Stimulated activated CD8-positive, alpha-beta memory T cell treated with anti-CD3 and anti-CD28 coated beads, Interleukin-15, amount 100 ng/mL, for 1 hour (primary cell): Measurements from ENCODE around the gene FRMD3.

Source experiments
- DNase-seq: peaks from one replicate; pipeline ENCODE4 v3.0.0-alpha.2; 2020; ENCODE audit warnings: low read depth

FRMD3 gene

DNA sequence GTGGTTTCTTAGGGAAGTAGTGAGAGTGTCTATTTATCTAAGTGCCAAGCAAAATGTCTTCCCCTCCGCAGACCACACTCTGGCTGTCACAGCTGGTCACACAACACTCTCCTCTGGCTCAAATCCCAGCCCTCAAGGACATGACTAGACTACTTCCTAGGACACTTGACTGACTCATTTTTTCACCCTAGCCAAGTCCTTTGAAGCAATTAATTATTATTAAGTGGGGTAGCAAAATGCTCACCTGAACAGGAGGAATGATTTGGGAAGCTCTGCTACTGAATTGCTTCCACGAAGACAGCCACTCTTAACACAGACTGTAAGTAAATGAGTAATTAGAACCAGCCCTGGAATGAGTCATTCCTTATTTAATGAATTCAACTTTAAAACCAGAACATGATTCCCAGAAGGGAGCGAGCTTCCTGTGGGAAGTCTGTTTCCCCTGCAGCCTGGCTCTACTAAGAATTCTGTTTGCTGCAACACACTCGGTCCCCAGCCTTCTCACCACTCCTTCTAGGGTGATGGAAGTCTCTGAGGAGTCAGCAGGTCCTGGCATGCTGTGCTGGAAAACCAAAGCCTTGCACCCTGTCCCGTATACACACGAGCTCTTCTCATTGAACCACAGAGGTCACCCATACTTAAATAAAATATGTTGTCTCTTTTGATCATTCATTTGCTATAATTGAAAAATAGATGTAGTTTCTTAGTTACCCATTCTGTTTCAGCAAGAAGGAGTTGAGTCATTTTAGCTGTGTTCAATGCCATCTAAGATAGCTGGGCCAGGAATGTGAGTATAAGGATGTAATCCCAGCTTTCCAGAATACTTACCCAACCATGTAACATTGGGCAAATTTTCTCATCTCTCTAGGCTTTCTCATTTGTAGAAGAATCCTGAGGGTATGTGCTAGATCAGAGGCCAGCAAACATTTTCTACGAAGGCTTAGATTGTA is 256.6 kb downstream of the FRMD3 start:
- no peak for DNase-seq

DNA sequence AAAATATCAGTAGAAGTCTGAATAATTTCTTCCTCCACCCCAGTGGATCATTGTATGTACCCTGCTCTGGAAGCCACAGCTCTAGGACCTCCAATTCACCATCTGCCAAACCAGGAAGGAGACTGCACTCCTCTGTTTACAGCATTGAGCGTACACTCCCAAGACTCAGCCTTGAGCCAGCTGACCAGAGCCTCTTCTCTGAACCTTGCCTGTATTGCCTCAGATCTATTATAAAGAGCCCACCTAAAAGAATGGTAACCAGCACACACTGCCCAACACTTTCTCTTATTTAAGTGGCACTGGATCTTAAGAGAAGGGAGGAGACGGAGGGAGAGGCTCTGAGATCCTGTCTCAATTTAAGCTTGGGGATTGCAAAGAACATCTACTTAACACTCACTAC is 257.4 kb downstream of the FRMD3 start:
- no peak for DNase-seq

GRCh38 chr9:83280268-83280667 is 257.9 kb downstream of the FRMD3 start:
- no peak for DNase-seq

DNA sequence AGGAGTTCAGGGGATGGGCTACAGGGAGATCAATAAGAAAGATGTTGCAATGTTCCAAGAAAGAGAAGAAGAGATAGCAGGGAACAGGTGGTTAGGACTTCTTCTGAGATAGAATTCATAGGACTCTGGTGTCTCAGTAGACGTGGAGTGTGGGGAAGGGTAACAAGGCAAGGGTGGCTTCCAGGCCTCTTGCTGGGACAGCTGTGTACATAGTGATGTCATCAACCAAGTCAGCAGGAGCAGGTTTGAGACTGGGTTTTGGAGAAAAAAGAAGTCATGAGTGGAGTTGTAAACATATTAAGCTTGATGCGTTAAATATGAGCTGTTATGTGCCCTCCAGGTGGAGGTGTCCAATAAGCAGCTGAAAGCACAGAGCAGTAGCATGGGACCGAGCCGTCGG is 263.4 kb downstream of the FRMD3 start:
- DNase-seq = no peak

DNA sequence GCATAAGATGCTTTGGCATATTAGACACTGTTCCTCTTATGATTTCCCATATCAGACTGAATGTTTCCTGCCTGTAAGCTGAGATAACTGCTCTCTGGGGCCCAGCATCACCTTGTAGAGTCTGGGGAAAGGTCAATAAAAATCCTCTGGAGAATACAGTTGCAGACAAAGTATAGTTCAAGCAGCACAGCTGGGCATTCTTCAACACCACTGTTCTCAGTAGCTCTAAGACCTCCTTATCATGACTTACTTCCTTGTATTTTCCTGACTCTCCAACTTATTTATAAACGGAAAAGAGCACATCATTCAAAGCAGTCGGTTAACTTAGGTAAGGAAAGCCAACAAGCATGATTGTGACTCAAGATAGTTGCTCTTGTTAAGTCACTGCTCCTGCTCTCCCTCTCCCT is 266.5 kb downstream of the FRMD3 start:
- DNase-seq = no peak

GRCh38 chr9:83270116-83270515 is 268.1 kb downstream of the FRMD3 start:
- no peak for DNase-seq

GRCh38 chr9:83267741-83268140 is 270.5 kb downstream of the FRMD3 start:
- no peak for DNase-seq

DNA sequence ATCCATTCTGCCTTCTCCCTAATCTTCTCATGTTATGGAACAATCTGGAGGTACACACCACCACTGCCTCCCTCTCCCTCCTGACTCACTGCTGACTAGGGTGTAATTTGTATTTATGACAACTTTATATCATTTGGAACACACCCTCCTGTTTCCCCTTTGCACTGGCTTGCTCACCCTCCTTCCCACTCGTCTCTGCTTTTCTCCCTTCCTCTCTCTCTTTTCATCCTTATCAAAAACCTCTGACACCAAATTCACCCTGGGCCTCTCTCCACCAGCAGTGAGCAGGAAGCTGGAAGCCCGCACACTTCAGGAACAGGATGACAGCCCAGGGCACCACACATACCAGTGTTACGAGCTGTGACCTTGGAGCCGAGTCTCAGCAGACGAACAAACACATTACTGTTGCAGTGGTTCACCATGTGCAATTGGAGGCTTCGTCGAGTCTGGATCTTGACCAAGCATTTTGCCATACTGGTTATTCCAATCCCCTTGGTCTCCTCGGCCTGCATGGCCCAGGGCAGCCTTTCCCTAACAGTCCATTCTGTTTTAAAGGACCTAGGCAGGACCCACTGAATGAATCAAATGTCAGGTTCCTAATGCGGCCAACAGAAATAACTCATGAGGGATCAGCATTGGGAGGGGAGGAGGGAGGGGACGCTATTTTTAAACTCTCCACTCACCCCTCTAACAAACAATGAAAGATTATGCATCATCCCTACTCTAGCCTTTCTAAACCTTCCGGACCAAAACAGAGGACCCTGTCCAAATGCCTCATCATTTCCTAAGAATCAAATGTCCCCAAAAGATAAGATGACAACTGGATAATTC is 271.3 kb downstream of the FRMD3 start:
- DNase-seq = no peak

DNA sequence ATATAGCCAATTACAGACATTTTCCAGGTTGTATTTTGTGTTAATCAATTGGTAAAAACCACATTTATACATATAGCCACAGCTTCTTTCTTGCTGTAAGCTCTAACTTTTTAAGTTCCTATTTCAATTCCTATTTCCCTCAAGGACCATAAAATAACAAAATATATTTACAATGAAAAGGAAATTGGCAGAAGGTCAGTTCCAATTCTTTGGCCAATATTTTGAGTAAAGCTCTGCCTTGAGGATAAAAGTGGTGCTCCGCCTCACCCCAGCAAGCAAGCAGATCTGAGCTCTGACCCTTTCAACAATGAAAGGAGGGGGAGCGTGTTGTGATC is 271.9 kb downstream of the FRMD3 start:
- no peak for DNase-seq

GRCh38 chr9:83264315-83264714 is 273.9 kb downstream of the FRMD3 start:
- no peak for DNase-seq

DNA sequence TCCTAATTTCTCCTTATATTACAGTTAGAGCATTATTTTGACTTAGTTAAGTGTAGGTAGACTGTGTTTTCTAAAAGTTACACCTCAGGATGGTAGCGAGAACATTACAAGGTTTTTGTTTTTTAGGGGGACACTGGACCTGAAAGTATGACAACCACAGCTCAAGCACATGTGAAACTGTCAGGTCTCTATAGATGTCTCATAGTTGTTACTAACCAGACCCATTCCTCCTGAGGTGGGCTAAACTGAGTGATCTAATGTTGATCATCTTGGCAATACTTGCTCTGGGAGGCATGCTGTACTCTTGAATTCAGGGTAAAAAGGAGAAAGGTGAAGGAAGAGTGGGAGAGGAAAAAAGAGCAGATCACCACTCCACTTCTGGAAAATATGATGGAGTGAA is 278.6 kb downstream of the FRMD3 start:
- DNase-seq = no peak

GRCh38 chr9:83257937-83258891 is 280.0 kb downstream of the FRMD3 start:
- DNase-seq = no peak

- DNase-seq = no peak
Measured at GRCh38 chr9:83247732-83248131, 290.5 kb downstream of the FRMD3 start.

DNA sequence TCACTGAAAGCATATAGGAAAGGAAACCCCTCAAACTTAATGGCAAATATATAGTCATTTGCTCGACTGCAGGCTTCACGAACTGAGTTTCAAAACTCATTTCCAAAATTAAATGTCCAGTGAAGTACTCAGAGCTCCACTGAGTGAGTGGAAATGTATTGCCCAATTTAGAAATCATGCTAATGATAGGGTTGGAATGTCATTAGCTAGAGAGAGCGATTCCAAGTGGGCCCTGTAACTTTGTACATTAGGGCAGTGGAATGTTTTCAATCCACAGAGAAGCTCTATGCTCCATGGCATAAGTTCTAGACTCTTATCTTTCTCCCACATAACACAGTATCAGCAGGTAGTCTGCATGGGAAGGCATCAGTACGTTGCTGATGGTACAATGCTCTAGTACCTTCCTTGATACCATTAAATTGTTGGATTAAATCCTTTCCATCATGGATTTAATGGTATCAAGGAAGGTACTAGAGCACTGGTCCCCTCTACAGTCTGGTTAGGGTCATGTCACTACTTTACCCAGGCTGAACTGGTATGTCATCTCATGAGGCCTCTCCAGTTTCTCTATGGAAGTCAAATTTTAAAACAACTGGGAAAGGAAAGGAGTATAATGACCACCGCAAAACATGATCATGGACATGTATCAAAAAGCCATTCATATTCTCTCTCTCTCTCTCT is 292.1 kb downstream of the FRMD3 start:
- no peak for DNase-seq

- no peak for DNase-seq
Measured at GRCh38 chr9:83242066-83242465, 296.1 kb downstream of the FRMD3 start.

- DNase-seq = no peak
Measured at GRCh38 chr9:83240671-83241070, 297.5 kb downstream of the FRMD3 start.

- DNase-seq = no peak
Measured at GRCh38 chr9:83239747-83240146, 298.5 kb downstream of the FRMD3 start.

GRCh38 chr9:83238871-83239640 is 299.1 kb downstream of the FRMD3 start:
- no peak for DNase-seq

GRCh38 chr9:83236029-83236696 is 302.0 kb downstream of the FRMD3 start:
- DNase-seq = no peak

- no peak for DNase-seq
Measured at GRCh38 chr9:83235526-83235925, 302.7 kb downstream of the FRMD3 start.
